GM21528 (cell line): ENCODE data around the gene MFF.
"Not testable (repeated sequence)": the region's sequence is repeated elsewhere in the genome, so short reads cannot be mapped to it uniquely, and the experiment has no call there.

ENCODE experiments used
- ATAC-seq: cut with Tn5 transposase; IDR thresholded peaks from one replicate; pipeline ENCODE4 v1.9.1; 2021; ENCODE audit warnings: mild to moderate bottlenecking, moderate library complexity; ENCODE audit not compliant: unreplicated experiment, low FRiP score

The MFF gene

DNA sequence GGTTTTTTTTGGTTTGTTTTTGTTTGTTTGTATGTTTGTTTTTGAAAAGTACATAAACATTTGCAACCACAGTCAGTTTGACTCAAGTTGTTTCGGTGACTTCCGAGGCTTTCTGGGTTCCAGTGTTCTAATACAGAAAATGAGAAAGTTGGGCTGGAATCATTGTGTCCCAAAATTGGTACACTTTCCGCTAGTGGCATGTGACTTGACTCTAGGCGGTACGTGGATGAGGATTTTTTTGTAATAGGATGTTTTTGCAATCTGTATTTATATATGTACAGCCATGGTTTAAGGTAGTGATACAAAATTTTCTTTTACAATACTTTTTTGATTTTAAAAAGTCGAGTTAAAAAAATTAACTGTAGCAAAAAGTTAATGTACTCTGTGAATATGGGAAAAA lies 1.7 kb downstream of the MFF start:
- no peak for ATAC-seq

DNA sequence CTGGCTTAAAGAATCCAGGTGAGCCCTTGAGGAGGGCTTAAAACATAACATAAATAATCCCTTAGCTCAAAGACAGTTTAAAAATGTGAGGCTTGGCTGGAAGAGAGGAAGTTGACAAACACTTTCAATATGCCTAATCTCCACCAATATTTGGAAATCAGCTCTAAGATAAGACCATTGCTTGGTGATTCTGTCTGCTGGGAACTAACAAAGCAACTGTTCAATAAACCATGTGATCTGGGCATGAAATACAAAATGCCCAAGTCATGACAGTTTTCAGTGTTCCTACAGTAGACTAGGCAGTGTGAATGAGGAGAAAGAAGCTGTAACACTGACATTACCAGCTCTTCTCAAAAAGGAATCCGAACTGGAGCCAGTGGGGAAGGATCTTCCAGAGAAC lies 10.7 kb downstream of the MFF start:
- ATAC-seq: no peak

DNA sequence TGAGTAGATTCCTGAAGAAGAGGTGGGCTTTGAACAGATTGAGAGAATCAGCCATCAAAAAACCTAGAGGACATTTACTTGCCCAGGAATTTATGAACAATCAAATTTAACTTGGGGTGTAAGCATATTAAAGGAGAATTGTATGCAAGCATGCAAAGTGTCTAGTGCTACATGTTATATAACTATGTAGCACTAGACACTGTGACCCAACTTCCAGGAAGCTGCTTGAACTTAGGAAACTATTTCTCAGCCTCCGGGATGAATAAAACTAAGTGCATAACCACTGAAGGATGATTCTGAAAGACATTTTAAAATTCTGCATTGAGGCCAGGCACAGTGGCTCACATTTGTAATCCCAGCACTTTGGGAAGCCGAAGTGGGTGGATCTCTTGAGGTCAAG lies 12.4 kb downstream of the MFF start:
- no peak for ATAC-seq

DNA sequence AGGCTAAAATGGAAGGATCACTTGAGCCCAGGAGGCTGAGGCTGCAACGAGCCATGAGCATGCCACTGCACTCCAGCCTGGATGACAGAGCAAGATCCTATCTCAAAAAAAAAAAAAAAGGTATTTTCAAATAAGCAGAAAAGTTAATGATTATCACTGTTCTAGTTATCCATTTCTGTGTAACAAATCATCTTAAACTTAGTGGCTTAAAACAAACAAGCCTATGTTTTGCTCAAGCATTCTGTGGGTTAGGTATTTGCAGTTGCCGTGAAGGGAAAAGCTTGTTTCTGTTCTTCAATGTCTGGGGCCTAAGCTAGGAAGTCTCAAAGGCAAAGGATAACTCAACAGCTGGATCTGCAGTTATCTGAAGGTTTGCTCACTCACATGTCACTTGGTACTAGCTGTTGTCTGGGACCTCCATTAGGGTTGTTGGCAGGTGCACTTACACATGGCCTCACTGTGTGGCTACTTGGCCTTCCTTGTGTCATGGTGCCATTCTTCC lies 14.1 kb downstream of the MFF start:
- ATAC-seq: no peak

DNA sequence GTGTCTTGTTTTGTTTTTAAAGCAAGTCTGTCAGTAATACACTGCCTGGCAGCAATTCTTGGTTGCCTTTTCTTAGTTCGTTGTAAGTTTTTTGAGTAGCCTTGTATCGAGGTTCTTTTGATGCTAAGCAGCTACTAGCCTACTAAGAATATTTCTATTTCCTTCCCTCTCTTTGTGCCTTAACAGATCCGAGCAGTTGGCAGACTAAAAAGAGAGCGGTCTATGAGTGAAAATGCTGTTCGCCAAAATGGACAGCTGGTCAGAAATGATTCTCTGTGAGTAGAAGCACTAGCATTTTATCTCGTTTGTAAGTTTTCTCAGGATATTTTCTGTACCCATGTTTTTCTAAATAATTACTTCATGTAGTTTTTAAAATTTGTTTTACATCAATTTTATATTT lies 15.1 kb downstream of the MFF start:
- ATAC-seq: no peak

DNA sequence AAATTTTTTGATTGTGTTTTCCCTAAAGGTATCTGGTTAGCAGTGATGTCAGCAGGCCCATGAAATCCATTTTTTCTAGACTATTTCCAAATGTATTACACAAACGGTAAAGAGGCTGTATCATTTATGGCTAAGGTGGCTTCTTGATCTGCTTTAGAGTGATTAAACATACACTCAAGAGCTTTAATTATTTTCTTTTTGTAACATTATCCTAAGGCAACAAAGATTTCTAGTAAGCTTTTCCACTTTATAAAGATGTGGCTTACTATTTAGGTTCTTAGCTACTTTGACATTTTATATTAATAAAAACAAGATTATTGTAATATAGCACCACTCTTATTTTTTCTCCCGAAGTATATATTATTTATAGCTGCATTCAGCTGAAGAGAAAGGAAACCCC lies 16.5 kb downstream of the MFF start:
- ATAC-seq: no peak

DNA sequence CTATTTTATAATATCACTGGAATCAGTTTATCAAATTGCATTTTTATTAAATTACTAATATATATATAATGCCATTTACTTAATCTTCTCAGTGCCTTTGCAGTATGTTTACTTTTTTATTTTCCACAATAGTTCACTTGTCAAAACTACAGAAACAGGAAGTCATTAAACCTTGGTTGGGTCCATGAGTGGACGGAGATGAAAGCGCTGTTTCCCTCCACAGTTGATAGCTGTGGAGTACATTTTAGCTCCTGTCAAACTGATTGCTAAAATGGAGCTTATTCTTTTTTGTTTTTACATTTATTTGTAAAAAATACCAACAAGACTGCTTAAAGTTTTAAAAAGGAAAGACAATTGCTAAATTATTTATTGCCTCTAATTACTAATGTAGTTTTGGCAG lies 19.2 kb downstream of the MFF start:
- ATAC-seq: no peak

DNA sequence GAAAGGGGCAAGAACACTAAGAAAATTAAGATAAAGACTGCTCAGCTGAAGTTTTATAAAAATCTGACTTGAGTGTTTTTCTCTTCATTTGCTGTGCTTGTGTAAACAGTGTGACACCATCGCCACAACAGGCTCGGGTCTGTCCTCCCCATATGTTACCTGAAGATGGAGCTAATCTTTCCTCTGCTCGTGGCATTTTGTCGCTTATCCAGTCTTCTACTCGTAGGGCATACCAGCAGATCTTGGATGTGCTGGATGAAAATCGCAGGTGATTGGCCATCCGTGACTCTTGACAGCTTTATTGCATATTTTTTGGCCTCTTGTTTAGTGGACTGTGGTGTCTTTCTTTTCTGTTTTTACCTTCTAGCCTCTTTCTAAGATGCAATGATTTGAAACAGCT lies 22.1 kb downstream of the MFF start:
- no peak for ATAC-seq

DNA sequence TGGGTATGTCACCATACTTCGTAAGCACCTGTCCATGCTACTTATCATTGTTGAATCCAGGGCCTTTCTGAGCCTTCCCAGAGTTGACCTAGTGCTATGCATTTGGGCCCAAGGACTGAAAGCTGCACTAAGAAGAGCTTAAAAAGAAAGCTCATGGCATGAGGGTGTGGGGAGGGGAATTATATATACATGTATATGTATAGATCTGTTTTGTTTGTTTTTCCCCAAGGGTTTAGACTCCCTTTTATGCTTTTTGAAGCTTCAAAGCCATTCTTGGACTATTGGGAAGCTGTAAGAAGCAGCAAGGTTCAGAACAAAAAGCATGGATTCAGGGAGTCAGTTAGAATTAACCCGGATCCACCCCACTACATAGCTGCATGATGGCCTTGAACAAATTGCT lies 23.3 kb downstream of the MFF start:
- no peak for ATAC-seq

DNA sequence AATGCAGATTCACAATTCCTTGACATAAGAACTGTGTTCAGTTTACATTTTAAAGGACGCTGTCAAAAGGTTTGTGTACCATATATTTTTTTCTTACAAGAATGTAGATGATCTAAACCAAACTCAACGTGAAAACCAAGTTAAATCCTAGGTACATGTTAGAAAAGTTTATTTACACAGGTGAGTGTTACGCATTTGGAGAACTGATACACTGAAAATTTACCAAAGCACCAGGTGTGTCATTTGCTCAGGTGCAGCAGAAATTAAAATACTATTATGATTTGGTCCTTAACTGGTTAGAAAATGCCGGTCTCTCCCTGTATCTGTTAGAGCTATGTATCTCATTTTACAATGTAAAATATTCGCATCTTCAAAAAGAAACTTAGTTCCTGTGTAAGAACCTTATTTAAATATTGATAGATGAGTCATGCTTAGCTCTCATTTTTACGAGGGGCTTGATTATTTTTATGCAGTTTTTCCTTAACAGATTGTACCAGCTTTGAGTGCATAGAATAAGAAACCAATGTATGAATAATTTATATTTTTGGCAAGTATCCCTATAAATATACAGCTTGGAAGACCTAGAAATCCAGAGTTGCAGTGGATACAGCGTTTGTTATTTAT lies 25.1 kb downstream of the MFF start:
- no peak for ATAC-seq

DNA sequence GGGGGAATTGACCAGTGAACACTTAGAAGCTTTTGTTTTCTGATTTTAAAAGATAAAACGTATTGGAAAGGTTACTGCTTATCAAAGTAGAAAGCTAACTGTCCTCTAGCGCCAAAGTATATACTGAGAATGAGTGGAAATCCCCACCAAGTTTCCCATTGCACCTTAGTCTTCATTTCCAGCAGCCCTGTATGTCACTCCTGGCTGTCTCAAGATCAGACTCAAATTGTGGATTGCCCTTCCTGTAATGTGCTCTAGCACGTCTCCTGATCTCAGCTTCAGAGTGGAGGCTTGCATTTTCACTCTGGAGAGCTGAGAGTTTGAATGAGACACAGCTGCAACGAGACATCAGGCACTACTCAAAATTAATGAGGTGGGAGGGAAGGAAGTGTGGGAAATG lies 26.6 kb downstream of the MFF start:
- ATAC-seq: peak; percentile 77

DNA sequence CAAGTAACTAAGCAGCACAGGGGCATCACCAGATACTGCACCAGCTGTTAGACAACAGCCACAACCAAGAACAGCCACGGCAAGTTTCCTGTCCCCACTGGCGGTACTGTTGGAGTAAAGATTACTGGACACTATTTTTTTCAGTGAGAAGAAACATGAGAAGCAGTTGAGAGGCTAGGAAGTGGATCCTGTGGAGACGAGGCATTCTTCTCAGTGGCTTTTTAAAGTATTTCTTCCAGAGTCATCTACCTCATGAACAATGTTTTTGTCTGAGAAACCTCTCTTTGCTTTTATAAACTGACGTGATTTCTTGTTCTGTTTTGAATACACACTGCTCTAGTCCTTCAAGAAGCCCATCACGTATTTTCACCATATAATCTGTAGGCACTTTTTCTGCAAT lies 35.3 kb downstream of the MFF start:
- no peak for ATAC-seq

DNA sequence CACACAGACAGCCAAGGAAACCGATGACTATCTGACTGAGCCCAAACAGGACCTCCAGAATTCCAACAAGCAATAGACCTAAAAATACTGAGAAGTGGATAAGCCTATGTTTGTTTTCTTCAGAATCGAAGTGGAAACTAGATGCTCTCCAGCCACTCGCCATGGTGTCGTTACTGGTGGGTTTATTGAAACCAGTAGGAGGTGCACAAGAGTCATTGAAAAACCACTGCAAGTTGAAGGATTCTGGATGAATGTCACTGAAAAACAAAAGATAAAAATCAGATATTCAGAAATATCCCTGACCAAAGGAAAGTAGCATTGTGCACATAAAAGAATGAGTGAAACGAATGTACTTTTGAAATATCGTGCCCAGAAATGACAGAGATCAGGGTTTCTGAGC lies 38.7 kb downstream of the MFF start:
- ATAC-seq: no peak

DNA sequence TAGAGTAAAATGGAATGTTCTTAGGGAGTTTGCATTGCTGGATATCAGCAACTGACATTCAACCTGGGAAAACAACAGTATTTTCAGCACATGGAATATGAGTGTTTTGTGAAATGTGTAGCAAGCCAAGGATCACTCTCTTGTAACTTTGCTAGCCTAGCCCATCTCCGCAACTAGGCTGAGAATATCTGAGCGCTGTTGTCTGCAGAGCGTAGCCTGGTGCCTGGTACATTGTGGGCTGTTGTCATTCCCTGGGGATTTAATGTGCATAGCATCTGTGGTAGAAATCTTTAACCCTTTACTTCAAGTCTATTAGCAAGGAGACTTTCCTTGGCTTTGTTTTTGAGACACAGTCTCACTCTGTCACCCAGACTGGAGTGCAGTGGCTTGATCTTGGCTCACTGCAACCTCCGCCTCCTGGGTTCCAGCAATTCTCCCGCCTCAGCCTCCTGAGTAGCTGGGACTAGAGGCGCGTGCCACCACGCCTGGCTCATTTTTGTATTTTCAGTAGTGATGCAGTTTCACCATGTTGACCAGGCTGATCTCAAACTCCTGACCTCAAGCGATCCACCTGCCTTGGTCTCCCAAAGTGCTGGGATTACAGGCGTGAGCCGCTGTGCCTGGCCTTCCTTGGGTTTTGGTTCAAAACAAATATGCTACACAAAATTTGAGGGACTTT lies 39.7 kb downstream of the MFF start:
- not testable (repeated sequence) for ATAC-seq

DNA sequence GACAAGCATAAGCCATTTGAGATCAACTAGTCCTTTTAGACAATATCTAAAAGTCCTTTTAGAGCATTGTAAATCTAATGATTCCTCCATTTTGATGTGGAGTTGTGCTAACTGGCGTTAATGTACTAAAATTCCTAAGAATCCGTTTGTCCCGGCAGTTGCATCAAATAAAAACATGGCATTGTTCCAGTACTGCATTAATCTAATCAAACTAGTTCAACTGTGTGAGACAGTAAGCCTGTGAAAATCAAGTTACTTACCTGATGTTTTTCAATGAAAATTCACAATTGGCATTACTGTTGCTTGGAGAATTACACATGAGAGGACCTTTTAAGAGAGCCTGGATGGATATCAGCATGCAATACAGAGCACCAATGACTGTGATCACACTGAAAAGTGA lies 40.8 kb downstream of the MFF start:
- no peak for ATAC-seq

DNA sequence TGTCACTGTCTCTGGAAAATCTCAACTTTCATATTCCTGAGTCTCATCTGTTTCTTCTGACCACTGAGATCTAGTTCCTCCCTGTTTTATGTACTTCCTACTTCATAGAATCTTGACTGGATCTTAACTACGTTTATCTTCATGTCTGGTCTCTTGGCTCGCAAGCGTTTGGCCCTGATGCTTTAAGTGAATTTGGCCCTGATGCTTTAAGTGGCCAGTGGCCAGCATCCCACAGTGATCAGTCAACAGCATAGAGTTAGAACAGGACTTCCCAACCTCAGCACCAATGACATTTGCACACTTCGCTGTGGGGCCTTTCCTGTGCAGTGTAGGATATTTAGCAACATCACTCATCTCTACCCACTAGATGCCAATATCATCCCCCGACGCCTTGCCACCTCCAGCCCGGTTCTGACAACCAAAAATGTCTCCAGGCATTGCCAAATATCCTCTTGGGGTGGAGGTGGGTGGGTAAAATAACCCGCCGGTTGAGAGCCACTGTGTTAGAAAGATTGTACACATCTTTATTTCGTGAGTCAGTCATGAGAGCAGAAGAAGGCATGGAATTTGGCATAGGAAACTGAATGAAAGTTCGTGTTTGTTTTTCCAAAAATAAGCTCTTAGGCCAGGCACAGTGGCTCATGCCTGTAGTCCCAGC lies 41.8 kb downstream of the MFF start:
- no peak for ATAC-seq

DNA sequence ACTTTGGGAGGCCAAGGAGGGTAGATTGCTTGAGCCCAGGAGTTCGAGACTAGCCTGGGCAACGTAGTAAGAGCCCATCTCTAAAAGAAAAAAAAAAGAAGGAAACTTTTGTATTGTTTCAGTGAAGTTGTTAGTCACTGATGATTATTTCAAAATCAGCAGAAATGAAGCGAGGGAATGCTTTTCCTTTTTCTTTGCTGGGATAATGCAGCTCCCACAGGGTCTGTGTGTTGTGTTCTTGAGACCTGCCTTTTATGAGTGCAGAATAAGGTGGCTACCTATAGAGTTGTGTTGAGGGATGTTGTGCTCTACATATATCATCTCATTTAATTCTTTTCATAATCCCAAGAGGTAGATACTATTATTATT lies 42.4 kb downstream of the MFF start:
- ATAC-seq: no peak

DNA sequence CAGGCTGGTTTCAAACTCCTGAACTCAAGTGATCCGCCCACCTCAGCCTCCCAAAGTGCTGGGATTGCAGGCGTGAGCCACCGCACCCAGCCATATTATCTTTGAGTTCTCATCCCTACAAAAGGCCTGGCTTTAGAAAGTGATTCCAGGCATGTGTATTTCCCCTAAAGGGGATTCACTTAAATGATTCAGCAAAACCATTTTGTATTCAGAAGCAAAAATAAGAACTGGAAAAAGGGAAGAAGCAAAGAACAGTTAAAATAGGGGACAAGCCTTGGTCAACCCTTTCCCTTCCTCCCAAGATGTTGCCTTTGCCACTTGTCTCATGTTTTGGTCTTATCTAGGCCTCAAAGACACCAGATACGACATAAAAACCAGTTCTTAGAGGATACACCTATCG lies 43.5 kb downstream of the MFF start:
- ATAC-seq: no peak

DNA sequence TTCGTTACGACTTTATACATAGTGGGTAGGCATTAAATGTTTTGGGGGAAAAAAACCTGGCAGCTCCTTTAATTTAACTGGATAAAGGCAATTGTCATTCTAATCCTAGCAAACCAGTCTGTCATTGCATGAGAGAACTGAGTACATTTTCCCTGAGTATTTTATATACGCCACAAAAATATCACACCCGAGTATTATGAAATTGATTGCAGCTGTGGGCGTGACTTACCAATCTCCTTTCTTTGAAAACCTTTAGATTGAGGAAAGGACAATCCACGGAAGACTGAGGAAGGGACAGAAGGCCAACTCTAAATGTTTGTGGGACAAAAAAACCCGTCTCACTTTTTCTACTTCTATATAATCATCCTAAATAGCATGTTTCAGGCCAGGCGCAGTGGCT lies 45.0 kb downstream of the MFF start:
- no peak for ATAC-seq

DNA sequence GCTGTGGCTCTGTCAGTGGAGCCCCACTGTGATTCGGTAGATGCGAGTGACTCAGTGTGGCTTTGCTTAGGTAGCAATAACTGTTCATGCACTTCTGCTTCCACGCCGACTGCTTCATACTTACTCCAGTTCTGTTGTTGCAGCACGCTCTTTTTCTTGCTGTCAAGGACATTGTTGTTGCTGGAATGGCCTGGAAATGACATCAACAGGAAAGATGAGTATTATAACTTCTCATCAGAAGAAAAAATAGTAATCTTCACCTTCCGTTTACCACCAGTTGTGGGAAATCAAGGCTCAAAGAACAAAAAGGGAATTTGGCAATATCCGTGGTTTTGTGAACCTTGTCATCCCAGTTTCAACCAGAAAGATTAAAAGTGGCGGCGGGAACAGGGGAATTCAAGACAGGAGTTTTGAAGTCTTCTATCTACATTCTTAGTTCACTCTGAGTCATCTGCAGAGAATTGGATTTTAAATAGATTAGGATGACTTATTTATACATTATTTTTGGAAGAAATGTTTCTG lies 45.8 kb downstream of the MFF start:
- ATAC-seq: no peak

DNA sequence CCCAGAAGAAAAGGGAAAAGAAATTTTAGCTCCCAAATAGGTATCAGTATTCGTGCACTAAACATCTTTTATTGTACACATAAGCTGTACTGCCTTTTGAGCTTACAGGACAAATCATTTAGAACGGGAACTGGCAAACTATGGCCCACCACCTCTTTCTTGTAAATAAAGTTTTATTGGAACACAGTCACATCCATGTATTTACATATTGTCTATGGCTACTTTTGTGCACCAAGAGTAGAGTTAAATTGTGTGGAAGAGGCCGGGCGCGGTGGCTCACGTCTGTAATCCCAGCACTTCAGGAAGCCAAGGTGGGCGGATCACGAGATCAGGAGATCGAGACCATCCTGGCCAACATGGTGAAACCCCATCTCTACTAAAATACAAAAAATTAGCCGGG lies 48.3 kb downstream of the MFF start:
- no peak for ATAC-seq

DNA sequence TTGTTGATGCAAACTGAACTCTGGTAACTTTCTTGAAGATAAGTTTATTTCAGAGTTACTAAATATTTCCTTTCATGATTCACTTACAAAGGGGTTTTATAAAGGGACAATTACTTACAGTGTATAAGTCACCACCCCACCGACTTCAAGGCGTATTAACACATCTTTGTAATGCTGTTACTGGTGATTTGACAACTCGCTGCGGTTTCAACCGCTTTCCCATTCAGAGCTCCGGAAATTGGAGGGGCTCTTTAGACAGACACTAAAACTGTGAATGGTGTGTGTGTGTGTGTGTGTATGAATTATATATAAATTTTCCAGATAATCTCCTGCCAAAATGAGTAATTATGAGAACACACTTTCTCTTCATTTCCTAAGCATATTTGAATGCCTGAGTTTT lies 49.1 kb downstream of the MFF start:
- ATAC-seq: no peak
